Left kidney (tissue), 2 donors: ENCODE results near the gene SMIM21. TPM values are rescaled to one million over a fixed set of nuclear protein-coding genes. Genes with fewer than 3 reads are reported as not detected.

Source experiments
- DNase-seq: peaks from one replicate; pipeline ENCODE4 v3.0.0-alpha.2; 2013
- polyA plus RNA-seq: library from polyadenylated mRNA; unstranded; fragments of 120-200 nt; gene quantifications from one replicate; pipeline ENCODE4 v1.2.1, GENCODE V29; 2013; ENCODE audit not compliant: insufficient read length

The SMIM21 gene
- polyA plus RNA-seq, 1 donor, result 0.17 TPM

DNA sequence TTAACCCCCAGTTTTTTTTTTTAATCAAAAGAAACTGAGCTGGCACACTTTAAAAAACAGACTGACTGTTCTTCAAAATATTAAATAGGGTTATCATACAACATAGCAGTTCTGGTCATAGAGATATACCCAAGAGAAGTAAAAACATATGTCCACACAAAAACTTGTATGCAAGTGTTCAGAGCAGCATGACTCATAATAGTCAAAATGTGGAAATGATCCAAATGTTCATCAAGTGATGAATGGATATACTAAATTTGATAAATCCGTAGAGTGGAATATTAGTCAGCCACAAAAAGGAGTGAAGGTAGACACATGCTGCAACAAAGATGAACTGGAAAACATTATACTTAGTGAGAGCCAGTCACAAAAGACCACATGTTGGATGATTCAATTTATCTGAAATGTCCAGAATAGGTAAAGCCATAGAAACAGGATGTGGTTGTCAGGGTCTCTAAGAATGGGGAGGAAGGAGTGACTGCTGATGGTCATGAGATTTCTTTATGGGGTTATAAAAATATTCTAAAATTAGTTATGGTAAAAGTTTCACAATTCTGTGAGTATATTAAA, 5.1 kb downstream of the SMIM21 start:
- DNase-seq, result no peak

DNA sequence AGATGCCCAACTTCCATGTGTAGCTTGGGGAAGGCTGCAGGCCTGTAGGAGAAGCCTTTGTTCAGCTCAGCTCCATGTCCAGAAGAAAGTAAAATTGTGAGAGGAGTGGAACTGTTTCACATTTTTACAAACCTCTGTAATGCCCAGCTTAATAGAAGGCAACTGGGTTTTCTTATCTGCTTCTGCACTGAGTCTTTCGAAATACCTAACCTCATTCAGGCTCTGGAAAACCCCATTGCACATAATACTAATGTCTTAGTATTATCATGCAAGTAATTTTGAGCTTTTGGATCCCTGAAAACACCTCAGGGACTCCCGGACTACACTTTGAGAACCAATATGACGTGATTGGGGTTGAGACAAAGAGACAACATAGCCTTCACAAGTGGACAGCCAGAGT, 5.8 kb downstream of the SMIM21 start:
- no peak for DNase-seq

DNA sequence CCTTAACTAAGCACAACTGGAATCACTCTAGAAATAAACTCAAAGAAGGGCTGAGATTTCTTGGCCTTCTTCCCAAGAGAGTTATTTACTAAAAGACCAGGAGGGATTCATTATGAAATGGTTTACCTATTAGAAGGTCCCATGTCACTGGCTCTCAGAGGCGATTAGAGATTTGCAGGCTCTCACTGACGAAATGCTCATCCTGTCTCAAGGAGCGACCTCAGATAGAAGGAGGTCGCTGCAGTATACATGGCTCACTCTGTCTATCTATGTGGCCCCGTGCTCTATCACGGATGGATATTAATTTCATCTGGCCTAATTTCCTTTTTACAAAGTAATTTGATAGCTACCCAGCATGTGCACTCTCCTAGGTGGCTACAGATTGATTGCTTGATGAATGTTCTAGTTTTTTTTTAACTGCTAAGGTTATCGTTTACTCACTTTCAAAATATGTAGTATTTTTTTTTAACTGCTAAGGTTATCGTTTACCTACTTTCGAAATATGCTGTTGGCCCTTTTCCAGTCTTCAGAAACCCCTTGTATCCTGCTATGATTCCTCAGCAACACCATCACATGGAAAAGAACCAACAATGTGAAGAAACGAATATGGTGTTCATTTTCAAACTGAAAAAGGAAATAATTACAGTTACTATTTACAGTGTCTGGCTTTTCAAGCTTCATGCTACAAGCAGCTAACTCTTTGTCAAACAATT, 9.1 kb downstream of the SMIM21 start:
- no peak for DNase-seq

DNA sequence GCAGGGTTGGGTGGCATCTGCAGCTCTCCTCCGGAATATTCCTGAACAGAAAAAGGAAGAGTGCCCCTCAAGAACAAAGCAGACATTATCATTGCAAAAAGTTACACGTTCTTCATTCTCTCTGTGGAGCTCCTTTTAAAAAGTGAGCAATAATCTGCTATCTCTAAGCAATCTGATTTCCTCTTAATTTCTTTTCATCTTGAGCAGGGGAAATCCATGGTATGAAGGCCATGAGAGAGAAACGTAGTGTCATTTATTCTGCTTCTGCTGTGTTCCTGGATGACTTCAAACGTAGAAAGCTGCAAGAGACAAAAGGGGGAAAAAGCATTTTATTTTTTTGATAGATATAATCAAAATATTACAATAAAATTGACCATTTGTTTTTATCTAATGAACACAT, 16.9 kb downstream of the SMIM21 start:
- no peak for DNase-seq

DNA sequence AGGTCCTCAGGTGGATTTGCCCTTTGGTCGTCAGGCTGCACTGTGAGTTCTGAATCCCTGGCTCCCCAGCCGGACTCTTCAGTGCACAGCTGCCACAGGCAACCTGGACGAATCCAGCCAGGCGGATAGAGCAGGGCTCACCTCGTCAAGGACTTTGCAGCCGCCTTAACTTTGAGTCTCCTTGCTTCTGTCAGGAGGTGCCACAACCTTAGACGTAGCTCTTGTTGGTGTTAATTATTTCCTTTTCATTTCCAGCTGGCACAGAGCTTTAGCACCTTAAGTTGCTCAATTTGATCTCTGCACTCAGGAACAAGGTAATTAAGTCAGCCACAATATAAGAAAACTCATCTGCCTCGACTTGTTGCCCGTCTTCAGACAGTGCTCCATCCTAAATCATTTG, 17.7 kb downstream of the SMIM21 start:
- no peak for DNase-seq

DNA sequence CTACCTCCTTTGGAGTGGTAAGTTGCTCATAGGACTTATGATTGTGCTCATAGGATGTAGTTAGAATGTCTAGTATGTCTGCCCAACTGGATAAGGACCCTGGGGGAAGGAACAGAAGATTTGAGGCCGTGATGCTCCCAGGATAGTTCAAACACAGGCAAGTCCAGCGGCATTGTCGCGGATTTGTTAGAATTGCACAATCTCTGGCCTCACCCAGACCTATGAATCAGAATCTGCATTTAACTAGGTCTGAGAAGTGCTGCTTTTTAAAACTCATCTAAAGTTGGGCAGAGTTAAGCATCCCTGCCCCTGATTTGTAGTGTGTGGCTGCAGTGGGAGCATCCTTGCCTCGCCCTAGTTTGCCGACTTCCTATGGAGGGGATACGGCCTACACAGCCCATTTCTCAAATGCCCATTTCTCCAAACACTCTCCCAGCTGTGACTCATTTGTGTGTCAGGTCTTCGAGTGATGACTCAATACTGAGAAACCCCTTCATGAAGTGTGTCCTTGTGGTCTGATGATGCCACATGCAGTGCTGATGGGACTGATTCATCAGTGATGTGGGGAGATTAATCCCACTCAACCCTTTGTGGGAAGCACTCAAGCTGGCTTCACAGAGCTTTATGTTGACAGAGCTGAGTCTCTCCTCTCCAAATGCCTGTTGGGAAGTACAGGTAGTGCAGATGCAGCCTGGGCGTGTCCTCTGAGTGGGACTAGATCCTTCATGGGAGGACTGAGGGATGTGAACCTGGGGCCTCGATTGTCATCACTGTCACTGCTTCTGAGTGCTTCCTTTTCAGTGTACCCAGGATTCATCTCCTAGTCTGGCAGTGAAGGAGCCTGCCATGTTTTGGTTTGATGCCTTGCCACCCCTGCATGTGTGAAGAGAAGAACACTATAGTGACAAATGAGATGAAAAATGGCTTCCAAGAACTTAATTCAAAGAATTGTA, 18.7 kb downstream of the SMIM21 start:
- DNase-seq, result no peak

DNA sequence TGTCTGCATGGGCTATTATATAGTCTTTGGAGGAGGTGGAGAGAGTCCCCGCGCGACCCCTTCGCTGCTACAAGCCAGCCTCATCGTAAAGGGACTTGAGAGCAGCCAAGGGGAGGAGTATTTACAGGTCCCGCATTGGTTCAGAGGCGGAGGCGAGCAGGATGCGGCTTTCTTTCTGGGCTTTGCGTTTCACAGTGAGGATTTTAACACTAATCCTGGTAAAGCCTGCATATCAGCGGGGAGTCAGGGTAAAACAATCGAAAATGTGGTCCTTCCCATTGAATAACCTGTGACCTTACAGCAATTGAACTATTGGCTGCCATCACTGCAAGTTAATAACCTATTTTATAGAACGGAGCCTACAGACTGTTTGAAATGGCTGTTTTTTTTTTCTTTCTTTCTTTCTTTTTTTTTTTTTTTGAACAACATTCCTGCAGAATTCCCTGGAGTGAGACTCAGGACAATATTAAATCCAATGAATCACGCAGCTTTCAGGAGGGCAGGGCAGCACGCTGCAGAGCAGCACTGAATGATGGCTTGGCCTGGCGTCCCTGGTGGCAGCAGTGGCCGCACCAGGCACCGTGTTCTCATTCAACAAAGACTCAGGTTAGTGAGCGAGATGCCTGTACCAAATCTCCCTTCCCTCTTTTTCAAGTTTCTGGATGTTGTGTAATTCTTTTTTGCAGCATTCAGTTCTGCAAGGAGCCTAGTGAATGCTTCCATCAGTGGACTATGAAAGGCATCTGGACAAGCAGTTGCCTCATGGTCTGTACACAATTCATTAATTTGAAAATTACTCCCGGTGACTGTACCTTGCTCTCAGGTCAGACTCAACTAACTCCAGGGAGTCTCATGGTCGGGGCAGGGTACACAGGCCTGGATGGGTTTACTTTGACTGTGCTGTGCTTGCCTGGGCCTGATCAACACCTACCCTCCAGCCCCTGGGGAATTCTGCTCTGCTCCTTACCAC, 19.8 kb downstream of the SMIM21 start:
- no peak for DNase-seq

DNA sequence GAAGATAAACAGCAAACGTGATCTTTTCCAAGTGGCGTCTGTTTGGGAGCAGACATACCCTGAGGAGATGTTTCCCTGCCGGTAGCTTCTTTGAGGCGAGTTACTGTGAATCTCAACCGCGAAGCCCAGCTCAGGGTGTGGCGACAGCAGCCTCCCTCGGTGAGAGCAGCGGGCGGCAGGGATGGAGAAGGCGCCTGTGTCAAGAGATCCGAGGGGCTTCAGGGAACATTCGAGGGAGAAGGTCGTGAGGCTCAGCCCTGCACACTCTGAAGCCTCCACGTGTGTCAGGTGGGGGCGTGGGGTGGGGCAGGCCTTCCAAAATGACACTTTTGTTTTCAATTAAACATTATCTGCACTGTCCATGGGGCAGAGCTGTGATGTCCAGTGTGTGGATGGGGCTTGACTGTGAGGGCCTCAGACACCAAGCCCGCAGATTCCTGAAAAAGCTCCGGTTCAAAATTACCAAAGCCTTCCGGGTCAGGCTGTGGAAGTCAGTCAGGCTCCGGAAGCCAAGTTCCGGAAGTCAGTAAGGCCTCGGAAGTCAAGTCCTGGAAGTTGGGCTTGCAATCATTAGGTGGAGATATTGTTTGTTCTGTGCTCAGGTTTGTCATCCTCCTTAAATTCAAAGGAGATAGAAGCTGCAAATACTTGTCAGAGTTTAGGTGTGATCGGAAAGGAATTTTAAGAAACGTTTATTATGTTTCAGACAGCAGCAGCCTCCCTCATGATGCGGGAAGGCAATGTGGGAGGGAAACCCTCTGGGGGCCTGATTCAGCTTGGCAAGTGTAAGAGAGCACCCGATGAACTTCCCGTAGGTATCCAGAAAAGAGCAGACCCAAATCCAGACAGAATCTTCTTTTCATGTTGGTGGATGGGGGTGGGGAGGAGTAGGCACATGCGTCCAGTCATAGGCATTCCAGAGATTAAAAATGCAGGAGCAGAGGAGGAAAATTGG, 20.7 kb downstream of the SMIM21 start:
- DNase-seq, result no peak

DNA sequence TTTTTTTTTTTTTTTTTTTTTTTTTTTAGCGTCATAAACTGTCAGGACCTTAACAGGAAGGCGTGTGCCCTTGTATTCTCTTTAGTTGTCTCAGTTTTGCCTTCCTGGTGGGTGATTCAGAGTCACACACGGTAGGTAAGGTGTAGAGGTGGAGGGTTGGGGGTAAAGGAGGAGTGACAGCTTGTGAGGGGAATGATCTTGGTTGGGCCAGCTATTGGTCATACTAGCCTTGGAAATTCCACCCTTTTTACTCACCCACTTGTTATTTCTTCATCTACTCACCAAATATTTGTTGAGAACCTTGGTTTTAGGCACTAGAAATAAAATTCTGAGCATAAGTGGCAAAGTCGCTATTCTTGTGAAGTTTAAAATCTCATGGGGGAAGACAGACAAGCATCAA, 22.2 kb downstream of the SMIM21 start:
- no peak for DNase-seq

DNA sequence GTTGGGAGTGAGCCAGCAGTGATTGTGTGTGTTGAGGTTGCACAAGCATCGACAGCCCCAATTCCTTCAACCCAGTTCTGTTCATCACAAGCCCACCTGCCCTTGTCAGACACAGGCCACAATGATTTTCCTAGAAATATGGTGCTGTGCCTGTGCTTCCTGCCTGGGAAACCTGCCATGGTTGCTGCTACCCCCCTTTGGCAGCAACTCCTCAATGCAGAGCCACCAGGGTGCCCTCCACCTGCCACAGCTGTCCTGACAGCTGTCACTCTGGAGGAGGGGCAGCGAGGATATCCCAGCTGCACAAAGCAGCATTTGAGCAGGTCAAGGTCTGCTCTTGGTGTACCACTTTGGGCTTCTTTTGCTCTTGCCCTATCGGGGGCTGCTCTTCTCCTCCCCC, 27.1 kb downstream of the SMIM21 start:
- no peak for DNase-seq

DNA sequence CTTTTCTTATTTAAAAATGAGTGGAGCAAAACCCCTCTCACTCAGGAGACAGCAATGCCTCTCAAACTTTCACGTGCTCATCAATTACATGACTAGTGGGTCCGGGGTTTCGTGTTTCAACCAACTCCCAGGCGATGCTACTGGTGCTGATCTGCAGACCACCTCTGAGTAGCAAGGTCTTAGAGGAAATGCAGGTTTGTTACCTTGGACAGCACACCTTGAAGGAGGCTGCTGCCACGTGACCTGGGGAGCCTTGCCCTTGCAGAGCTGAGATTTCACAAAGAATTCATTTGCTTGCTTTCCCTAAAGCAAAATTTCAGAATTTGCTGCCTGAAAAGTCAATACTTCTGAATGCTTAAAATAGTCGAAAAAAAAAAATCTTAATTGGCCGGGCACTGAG, 32.4 kb downstream of the SMIM21 start:
- no peak for DNase-seq

DNA sequence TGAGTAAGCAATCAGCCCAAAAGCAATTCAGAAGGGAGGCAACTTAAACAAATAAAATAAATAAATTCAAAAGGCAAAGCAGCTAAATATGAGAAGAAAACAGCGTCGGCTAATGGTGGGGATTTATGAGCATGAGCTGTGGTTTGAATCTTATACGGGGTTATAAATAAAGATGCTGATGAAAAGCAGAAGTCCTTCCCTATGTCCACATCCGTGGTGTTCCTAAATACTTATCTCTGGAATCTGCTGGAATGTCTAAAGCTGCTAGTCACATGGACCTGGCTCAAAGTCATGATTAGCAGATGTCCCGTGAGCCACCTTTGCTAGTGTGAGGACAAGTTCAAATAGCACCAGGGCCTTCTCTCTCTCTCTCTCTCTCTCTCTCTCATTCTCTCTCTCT, 33.8 kb downstream of the SMIM21 start:
- DNase-seq, result no peak

DNA sequence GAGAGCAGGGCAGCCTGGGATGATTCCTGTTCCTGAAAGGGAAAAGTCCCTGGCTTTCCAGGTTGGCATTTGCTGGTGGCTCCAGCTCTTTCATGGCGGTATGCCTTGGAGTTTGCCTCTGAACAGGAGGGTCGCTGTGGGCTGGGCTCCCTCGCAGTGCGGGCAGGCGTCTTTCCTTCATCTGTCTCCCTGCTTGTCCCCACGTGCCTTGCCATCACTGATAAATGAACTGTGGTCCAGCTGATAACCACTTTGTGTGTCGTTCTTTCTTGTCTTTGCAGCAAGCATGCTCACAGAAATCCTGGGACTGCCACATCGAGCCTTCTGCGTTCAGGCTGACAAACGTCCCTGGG, 35.3 kb downstream of the SMIM21 start:
- no peak for DNase-seq

DNA sequence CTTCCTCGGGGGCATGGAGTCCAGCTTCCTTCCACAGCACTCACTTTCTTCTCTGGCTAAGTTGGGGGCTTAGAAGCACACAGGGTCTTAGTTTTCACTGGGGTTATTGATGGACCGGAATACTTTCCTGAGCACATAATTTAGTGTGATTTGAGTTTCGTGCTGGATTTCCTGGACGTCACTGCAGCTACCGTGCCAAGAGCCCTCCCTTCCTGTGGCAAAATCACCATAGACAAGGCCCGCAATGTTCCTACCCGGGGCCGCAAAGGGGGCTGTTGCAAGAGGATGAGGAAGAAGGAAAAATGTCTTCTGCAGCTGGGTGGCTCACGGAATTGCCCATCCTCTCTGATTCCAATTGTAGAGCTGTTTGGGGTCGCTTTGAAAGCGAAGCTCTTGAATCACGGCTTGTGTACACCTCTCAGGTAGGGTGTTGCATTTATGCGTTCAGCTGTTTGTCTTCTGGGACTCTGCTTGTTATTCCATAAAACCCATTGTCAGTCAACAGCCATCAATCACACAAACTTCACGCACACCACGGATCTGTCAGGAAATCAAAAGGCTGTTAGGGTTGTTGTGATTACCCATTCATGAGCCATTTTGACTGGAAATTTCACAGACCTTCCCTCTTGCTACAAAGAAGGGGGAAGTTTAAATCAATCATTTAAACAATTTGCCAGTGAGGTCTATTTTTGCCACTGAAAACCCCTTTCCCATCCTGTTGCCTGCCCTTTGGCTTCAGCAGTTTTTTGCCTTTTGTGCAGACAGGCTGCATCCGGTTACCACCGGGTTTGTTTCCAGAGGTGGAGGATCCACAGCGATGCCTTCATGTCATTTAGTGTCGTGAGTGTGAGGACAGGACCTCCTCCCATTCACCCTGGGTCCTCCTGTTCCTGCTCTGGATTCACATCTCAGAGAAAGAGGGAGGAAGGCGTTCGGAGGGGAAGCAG, 36.0 kb downstream of the SMIM21 start:
- DNase-seq, result no peak

DNA sequence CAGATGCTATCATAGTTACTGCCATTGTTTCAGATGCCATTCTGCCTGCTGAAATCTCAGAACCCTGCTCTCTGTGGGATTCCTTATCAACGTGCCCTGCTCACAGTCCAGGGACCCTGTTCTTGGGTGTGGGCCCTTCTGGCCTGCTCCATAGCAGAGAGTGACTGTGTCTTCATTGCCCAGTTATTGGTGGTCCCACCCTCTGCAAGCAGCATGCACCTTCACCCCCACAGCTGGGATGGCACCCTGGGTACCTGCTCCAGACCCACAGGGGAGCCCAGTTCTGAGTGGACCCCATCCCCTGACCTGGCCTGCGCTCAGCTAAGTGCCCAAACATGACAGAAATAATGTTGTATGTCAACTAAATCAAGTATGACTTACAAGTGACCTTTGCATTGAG, 36.6 kb downstream of the SMIM21 start:
- no peak for DNase-seq

DNA sequence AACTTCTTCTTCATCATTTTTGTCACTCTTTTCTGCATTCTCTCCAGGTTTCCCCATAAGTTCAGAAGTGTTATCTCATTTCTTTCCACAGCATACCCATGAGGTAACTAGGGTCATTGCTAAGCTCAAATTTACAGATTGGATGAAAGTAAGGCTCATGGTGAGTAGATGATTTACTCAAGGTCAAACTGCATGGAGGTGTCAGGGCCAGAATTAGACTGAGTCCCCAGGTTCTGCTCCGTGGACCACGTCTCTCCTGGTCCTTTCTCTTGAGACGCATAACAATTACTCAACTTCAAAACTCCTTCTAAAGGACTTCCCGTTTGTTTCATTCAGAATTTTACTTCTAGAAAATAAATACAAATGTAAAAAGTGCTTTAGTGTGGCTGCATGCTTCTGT, 43.4 kb downstream of the SMIM21 start:
- DNase-seq, result no peak

DNA sequence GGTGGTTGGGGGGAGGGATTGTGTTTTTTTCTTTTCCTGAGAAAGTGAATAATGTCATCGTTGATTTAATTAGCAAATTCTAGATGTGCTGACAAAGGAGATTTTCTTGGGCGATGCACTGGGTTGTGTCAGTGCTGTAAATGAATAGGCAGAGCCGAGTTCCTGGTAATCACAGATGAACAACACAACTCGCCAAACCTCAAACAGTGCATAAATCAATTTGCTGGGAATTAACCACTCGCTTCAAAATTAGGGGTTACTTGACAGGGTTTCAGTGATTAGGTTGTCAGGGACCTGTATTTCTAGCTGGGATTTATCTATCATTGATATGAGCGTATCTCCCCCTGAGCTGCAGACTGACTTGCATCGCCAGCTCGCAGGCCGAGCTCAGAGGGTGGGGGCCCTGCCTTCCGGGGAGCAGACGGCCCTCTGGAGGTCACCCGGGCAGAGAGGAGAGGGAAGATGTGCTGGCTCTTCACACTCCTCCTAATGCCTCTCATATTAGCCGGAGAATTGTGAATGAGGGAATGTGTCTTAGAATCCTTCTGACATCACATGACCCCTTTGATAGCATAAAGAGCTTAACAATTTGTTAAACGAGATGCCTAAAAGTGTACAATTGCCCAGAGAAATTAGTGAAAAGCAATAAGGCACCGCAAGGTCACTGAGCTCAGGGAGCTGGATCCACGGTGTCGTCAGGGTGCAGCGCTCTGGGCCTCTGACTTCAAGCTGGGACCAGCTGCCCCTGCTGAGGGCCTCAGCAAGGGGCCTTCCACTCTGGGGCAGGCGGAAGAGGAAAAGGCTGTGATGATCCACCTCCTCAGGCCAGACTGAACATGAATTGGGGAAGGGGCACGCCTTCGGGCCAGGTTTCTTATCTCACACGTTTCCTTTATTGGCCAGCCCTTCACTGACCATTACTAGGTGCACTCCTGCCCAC, 48.9 kb downstream of the SMIM21 start:
- no peak for DNase-seq

DNA sequence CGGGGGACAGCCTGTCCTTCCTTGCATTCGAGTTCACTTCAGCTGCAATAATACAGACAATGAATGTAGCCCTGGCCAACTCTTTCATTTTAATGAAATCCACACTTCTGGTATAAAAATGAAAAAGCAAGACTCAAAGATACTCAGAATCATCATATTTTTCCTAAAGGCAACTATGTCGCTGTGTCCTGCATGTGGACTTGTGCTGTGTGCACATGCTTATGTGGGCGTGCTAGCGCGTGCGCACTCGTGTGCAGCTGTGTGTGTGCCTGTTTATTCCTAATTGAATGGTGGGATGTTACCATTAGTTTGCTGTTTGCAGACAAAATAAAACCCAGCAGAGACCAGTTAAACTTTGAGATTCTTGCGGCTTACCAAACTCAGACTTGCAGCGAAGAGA, 49.6 kb downstream of the SMIM21 start:
- no peak for DNase-seq

DNA sequence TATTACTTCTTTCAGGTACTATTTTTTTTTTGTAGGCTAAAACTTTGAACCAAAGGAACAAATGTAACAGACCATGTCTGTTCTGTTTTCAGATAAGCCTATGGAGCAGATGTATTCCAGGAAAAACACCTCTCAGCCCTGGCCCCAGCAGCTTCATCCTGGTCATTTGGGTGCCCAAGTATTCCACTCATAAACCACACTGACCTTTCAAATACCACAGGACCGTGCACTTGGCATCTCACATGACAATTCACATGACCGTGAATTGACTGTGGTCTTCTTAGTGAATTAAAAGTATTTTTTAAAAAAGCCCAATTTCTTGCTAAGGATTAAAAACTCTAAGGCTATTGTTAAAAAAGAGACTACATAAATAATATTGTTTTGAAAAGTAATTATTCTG, 50.2 kb downstream of the SMIM21 start:
- no peak for DNase-seq
